GM19099 (cell line): Measurements from ENCODE around the gene YDJC.

Source experiments
- POLR2A ChIP-seq: IDR thresholded peaks from 3 replicates; pipeline ENCODE4 v1.6.1; 2011; ENCODE audit warnings: low read depth; ENCODE audit not compliant: insufficient read length; ENCODE audit errors: extremely low read depth

YDJC gene

GRCh38 chr22:21624880-21625791, 4.7 kb downstream of the YDJC start:
- no peak for TF ChIP-seq POLR2A

DNA sequence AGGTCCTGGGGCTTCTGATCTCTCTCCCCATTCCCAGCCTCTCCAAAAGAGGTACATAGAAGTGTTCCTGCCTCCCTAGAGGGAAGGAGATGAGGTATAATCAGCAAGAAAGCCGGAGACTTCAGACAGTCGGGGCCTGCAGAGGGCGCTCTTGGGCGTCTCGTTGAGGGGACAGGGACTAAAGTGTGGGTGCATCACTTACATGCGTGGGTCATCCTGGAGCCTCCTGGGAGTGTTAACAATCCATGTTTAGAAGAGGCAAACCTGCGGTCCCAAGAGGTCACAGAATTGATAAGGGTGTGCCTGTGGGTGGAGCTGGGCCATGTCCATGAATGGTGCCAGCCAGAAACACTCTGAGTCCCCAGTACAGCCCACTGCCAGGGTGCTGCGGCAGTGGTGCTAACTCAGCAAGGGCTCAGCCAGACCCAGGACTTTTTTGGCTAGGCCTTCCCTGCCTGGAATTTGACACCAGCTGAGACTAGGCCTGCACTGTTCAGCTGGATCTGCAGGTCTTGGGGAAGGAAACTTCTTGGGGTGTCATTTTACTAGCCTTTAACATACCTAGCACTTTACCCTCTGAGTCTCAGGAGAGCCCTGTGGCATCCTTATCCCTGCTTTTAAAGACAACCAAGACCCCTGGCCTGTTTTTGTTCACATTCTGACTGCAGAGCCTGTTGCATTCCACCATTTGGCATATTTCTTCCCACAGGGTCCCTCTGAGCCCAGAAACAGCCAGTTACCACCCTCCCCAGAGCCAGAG, 5.5 kb downstream of the YDJC start:
- TF ChIP-seq POLR2A, result no peak

DNA sequence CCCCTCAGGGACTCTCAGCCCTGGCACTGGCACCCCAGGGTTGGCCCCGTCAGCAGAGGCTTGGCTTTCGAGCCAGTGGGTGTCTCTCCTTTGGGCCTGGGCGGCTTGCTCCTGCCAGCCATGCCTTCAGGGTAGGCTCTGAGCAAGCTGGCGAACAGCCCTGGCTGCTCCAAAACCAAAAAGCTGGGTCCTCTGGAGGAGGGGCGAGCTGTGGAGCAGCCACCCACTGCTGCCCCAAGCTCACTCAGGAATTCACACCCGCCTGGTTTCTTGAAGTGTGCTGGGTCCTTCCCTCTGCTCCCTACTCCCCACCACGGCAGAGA, 6.2 kb downstream of the YDJC start:
- no peak for TF ChIP-seq POLR2A

- TF ChIP-seq POLR2A, result no peak
These were observed 6.7 kb downstream of the YDJC start for GRCh38 chr22:21622919-21623647.

DNA sequence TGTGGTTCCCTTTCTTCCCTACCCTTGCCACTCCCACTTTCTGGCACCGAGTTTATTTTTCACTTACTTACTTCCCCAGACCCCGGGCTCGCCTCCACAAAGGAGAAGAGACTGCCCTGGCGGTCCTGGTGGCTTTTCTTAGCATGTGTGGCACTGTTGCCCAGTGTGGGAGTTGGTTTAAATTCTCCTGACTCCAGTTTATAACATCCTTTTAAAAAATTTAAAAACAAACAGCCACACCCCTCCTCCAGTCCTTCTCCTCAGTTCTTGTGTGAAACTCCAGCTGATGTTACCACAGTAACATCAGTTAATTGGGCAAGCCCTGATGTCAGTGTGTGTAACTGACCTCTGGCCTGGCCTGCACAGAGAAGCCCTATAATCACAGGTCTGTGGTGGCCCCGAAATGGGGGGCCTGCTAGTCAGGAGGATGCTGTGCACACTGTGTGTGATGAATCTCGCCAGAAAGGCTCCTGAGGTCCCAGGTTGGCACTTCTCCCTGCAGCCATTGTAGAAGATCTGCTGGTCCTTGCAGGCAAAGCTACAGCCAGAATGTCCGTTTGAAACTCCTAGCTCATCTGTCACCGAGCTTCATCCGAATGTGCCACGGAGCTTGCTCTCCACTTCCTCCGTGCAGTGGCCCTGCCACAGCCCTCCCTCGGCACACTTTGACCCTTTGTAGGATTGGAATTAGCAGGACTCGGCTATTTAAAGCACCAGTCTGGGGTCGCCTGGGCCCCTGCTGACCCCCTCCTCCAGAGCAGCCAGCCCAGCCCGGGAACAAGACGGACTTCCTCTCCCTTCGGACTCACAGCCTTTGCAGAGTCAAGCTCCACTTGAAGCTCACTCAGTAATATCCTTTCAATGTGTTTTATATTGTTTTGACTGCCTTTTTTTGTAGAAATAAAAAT, 7.6 kb downstream of the YDJC start:
- TF ChIP-seq POLR2A, result no peak

DNA sequence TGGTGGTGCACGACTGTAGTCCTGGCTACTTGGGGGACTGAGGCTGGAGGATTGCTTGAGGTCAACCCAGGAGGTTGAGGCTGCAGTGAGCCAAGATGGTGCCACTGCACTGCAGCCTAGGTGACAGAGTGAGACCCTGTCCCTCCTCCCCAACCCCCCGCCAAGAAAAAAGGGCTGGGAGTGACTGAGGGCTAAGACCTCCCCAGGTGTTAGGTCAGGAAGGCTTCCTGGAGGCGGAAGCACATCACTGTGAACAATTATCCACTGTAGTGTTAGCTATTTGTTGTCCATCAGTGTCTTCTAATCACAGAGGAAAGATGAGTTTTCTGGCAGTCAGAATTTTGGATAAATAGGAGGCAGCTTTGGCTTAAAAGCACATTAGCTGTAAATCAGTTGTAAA, 8.8 kb downstream of the YDJC start:
- no peak for TF ChIP-seq POLR2A

DNA sequence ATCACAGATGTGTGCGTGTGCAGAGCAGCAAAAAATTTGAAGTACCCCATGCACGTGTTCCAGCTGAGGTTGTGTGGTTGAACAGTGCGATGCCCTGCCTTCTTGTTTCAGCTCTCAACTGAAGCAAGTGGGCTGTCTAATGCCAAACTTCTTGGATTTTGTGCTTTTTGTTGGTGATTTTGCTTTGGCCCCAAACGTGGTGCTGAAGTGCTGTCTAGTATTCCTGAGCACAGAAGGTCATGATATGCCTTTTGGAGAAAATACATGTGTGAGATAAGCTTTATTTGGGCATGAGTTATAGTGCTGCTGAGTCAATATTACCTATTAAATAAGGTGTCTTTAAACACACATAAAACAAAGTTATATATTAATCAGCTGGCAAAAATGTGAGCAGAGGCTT, 14.1 kb downstream of the YDJC start:
- no peak for TF ChIP-seq POLR2A

DNA sequence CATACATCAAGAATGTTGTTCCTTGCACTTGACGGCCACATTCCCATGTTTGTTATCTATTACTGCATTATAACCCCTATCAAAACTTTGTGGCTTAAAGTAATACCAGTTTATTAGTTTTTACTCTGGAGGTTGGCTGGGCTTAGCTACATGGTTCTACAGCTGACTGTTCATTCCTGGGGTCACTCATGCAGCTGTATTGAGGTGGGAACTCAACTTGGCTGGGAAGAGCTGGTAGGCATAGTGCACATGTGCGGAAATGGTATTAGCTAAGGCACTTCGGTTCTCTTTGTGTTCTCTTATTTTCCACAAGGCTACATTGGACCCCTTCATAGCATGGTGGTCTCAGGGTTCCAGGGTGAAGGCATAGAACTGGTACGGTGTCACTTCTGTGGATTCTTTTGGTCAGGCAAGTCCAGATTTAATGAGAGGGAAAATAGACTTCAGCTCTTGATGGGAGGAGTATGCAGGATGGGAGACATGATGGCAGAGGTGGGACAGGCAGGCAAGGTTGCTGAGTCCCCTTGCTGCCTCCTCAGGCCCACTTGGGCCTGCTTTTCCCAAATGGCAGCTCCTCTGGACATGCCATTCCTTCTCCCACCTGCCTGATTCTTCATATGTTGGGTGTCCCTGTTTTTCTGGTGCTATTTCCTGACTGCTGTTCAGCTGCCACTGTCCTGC, 16.1 kb downstream of the YDJC start:
- no peak for TF ChIP-seq POLR2A

DNA sequence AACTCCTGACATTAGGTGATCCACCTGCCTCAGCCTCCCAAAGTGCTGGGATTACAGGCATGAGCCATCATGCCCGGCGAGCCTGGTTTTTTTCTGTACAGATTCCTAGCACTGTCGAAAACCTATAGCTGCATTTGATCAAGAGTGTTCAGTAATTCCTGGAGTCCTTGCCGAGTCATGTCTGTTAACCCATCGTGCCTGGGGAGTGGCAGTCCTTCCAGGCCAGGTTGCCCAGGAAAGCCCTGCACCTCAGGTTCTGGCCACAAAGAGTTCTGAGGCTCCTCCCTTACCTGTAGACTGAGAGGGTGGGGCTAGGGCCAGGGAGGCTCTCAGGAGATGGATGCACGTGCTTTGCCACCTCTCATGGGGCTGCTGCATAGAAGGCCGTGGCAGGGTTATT, 17.0 kb downstream of the YDJC start:
- no peak for TF ChIP-seq POLR2A

- TF ChIP-seq POLR2A, result no peak
These were observed 18.4 kb downstream of the YDJC start for GRCh38 chr22:21611210-21611977.

DNA sequence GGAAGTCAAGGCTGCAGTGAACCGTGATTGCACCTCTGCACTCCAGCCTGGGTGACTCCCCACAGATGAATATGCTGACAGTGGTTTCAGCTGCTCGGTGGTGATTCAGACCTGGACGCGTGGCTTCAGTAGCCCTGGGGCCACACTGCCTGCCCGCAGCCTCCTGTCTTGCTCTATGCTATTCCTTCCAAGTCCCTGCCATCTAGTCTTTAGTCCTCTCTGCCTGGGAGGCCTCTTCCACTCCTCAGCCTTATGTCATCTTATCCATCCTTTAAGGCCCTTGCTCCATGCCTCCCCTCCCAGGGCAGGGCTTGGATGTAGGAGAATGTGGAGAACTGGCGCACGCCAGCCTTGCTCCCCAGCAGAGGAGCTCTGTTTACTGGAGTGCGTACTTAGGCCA, 23.0 kb downstream of the YDJC start:
- no peak for TF ChIP-seq POLR2A

GRCh38 chr22:21605887-21606564, 23.8 kb downstream of the YDJC start:
- TF ChIP-seq POLR2A, result no peak

GRCh38 chr22:21603973-21604372, 25.8 kb downstream of the YDJC start:
- no peak for TF ChIP-seq POLR2A
